ENCODE results near the gene RBFOX1. TPM values are rescaled to one million over a fixed set of nuclear protein-coding genes. Genes with fewer than 3 reads are reported as not detected.

The RBFOX1 gene
- total RNA-seq, 1 donor from 2014 or later: not detected

DNA sequence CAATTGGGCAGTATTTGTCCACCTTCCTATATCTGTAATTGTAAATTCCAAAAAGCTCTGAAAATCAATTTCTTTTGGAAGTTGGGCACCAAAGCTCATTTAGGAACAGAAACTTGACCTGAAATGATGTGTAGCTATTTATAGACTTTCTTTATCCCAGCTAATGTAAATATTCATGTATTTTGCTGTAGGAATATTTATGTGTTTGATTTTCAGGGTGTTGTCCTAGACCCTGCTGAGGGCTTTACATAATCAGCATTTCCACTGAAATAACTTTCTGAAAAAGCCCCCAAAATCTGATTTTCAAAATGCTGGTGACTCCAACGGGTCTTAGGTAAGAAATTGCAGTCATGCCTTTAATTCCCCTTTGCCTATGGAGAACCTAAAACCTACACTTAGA, 4.1 kb downstream of the RBFOX1 start:
- TF ChIP-seq, protein P1, sequence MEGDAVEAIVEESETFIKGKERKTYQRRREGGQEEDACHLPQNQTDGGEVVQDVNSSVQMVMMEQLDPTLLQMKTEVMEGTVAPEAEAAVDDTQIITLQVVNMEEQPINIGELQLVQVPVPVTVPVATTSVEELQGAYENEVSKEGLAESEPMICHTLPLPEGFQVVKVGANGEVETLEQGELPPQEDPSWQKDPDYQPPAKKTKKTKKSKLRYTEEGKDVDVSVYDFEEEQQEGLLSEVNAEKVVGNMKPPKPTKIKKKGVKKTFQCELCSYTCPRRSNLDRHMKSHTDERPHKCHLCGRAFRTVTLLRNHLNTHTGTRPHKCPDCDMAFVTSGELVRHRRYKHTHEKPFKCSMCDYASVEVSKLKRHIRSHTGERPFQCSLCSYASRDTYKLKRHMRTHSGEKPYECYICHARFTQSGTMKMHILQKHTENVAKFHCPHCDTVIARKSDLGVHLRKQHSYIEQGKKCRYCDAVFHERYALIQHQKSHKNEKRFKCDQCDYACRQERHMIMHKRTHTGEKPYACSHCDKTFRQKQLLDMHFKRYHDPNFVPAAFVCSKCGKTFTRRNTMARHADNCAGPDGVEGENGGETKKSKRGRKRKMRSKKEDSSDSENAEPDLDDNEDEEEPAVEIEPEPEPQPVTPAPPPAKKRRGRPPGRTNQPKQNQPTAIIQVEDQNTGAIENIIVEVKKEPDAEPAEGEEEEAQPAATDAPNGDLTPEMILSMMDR (IDR thresholded peaks at IDR 0.05): no peak
- H3K27me3 Mint-ChIP-seq (ENCODE audit: unreplicated experiment): no peaks in the 10 kb centered on the region
- no peak for DNase-seq (ENCODE audit: extremely low spot score, unreplicated experiment)
- H3K4me1 Mint-ChIP-seq (ENCODE audit: unreplicated experiment): no peaks in the 10 kb centered on the region
- peaks cover 37% of the 10 kb centered on the region for H3K9me3 Mint-ChIP-seq (ENCODE audit: unreplicated experiment)
- no peaks in the 10 kb centered on the region for H3K36me3 Mint-ChIP-seq (ENCODE audit: unreplicated experiment)
- H3K4me3 Mint-ChIP-seq (ENCODE audit: unreplicated experiment): no peak overlapping the region
- no peak overlapping the region for H3K27ac Mint-ChIP-seq (ENCODE audit: unreplicated experiment)

DNA sequence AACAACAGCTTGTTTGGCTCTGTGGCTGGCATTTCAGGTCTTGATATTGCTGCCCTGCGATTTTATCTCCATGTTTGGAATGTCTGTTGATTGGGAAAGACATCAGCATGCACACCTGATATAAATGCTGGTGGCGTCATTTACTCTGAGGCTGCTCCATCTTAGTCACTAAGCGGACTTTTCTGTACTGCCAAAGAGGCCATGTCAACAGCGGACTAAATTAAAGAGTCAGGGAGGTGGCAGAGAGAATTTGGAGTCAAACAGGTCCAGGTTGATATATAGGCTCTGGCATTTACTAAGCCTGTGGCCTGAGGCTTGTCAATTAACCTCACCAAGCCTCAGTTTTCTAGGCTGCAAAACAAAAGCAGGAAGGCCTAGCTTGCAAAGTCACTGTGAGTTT, 6.2 kb downstream of the RBFOX1 start:
- H3K27me3 Mint-ChIP-seq (ENCODE audit: unreplicated experiment): no peaks in the 10 kb centered on the region
- no peak overlapping the region for H3K27ac Mint-ChIP-seq (ENCODE audit: unreplicated experiment)

DNA sequence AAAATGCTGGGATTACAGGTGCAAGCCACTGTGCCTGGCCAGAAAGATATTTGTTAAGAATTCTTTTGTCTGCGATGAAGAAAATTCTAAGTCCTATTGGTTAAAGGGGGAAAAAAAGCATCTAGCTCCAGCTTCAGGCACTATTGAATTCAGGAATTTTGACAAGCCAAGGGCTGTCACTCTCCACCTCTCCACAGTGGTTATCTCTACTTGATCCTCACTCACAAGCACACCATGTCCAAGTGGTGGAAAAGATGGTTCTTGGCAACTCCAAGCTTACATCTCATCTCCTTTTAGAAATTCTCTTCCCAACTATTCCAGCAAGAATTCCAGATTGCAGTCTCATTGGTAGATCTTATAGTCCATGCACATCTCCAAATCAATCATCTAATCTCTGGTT, 7.1 kb downstream of the RBFOX1 start:
- no peak for DNase-seq (ENCODE audit: extremely low spot score, unreplicated experiment)
- no peak overlapping the region for H3K4me3 Mint-ChIP-seq (ENCODE audit: unreplicated experiment)
- H3K27me3 Mint-ChIP-seq (ENCODE audit: unreplicated experiment): no peaks in the 10 kb centered on the region
- no peak overlapping the region for H3K27ac Mint-ChIP-seq (ENCODE audit: unreplicated experiment)
- H3K4me1 Mint-ChIP-seq (ENCODE audit: unreplicated experiment): no peaks in the 10 kb centered on the region
- H3K9me3 Mint-ChIP-seq (ENCODE audit: unreplicated experiment): peaks cover 25% of the 10 kb centered on the region
- no peaks in the 10 kb centered on the region for H3K36me3 Mint-ChIP-seq (ENCODE audit: unreplicated experiment)
- TF ChIP-seq, protein P1 (IDR thresholded peaks at IDR 0.05): no peak

More for the DNA sequence above, 6.2 kb downstream of the RBFOX1 start:
- peaks cover 29% of the 10 kb centered on the region for H3K9me3 Mint-ChIP-seq (ENCODE audit: unreplicated experiment)
- no peak overlapping the region for H3K4me3 Mint-ChIP-seq (ENCODE audit: unreplicated experiment)
- H3K4me1 Mint-ChIP-seq (ENCODE audit: unreplicated experiment): no peaks in the 10 kb centered on the region
- TF ChIP-seq, protein P1 (IDR thresholded peaks at IDR 0.05): no peak
- no peak for DNase-seq (ENCODE audit: extremely low spot score, unreplicated experiment)
- H3K36me3 Mint-ChIP-seq (ENCODE audit: unreplicated experiment): no peaks in the 10 kb centered on the region

DNA sequence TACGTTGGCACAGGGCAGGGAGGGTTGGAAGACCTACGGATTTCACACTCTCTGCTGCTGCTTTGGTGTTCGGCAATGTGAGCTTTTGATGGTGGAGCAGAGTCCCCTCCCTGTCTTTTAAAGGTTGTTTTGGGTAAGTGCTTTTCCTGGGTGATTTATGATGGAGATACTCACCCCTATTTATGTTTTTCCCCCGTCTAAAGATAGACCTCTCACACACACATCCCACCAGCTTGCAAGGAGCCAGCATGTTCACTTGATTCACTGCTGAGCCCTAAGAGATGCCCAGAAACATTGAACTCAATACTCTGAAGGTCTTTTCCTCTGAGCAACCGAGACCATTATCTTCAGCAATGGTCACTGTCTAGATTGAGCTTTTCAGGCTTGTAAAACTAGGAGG, 8.3 kb downstream of the RBFOX1 start:
- H3K27me3 Mint-ChIP-seq (ENCODE audit: unreplicated experiment): no peaks in the 10 kb centered on the region
- H3K4me1 Mint-ChIP-seq (ENCODE audit: unreplicated experiment): no peaks in the 10 kb centered on the region
- peaks cover 25% of the 10 kb centered on the region for H3K9me3 Mint-ChIP-seq (ENCODE audit: unreplicated experiment)
- no peak for DNase-seq (ENCODE audit: extremely low spot score, unreplicated experiment)
- no peaks in the 10 kb centered on the region for H3K36me3 Mint-ChIP-seq (ENCODE audit: unreplicated experiment)
- no peak overlapping the region for H3K27ac Mint-ChIP-seq (ENCODE audit: unreplicated experiment)
- TF ChIP-seq, protein P1 (IDR thresholded peaks at IDR 0.05): no peak
- H3K4me3 Mint-ChIP-seq (ENCODE audit: unreplicated experiment): no peak overlapping the region

DNA sequence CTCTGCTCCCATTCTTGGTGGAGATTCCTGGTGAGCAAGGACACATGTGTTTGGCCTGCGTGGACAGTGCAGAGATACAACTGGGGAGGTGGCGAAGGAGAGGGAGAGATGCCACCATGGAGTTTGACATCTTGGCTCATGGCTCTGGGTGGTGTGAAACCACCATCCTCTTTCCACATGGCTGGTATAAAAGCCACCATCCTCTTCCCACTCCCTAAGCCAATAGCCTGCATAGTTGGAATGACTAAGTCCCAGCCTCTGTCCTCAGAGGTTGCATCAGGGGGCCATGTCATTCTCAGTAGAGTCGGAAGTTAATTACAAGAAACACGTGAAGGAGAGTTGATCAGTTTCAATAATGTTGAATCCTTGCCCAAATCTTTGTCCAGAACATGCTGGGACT, 10.0 kb downstream of the RBFOX1 start:
- Mint-ChIP-seq H3K4me3 (ENCODE audit: unreplicated experiment) (no peak overlapping the region), H3K27ac (ENCODE audit: unreplicated experiment) (no peak overlapping the region), H3K9me3 (ENCODE audit: unreplicated experiment) (peaks cover 26% of the 10 kb centered on the region), H3K27me3 (ENCODE audit: unreplicated experiment) (no peaks in the 10 kb centered on the region), H3K36me3 (ENCODE audit: unreplicated experiment) (no peaks in the 10 kb centered on the region), H3K4me1 (ENCODE audit: unreplicated experiment) (no peaks in the 10 kb centered on the region)
- TF ChIP-seq, protein P1 (IDR thresholded peaks at IDR 0.05): no peak
- no peak for DNase-seq (ENCODE audit: extremely low spot score, unreplicated experiment)
